GM12878 (cell line): ENCODE measurements around the gene ELP4. TPM values are rescaled to one million over a fixed set of nuclear protein-coding genes. Genes with fewer than 3 reads are reported as not detected.

Experiments used
- ATAC-seq: fragments of 200-7000 bp; cut with Tn5 transposase; 3 replicates; pipeline ENCODE4 v1.9.1; 2020; ENCODE audit warnings: mild to moderate bottlenecking, moderate library complexity
- BruUV-seq: library from RNA; stranded (reverse); fragments of 400-500 nt; replicated peaks from 2 replicates; lab custom pipeline; 2021; lab: Mats Ljungman, UMichigan
- CTCF ChIA-PET: fragments of 300-600 bp; sonication (Branson Sonifier 250); formaldehyde crosslinking; extraction: SDS; loops from one replicate; lab custom pipeline; 2021; ENCODE audit warnings: inconsistent platforms; lab: Yijun Ruan, JAX
- POLR2A ChIA-PET: fragments of 350-600 bp; formaldehyde crosslinking; extraction: SDS; loops from one replicate; lab custom pipeline; 2021; ENCODE audit warnings: inconsistent platforms; lab: Charles Lee
- RAD21 ChIA-PET: fragments of 300-600 bp; sonication (Branson Sonifier 250); formaldehyde crosslinking; loops from one replicate; lab custom pipeline; 2023; ENCODE audit warnings: antibody characterized with exemption; ENCODE audit not compliant: unreplicated experiment; lab: Charles Lee
- SMC1A ChIA-PET: fragments of 300-600 bp; sonication (Branson Sonifier 250); formaldehyde crosslinking; loops from one replicate; lab custom pipeline; 2023; ENCODE audit not compliant: unreplicated experiment, uncharacterized antibody; lab: Charles Lee
- DNase-seq: peaks from one replicate; pipeline ENCODE4 v3.0.0-alpha.2; 2011; ENCODE audit warnings: low read depth, low spot score
- FAIRE-seq: peaks from 3 replicates; lab custom pipeline; 2011; peaks lifted over from hg19 to GRCh38; lab: Jason Lieb, UNC
- H2AFZ ChIP-seq: 2 replicates; pipeline ENCODE4 v1.6.0; 2011; ENCODE audit warnings: low read depth, low read length, control low read depth; ENCODE audit not compliant: control insufficient read depth
- H3K27ac ChIP-seq: 2 replicates; pipeline ENCODE4 v1.5.1; 2011; ENCODE audit warnings: control low read depth; ENCODE audit not compliant: control insufficient read depth, insufficient read depth
- H3K27me3 ChIP-seq, 2 experiments: replicated peaks in 1 of 2; 2 replicates each; pipeline versions ENCODE4 v1.6.0 to v1.6.1; 2011; ENCODE audit warnings: low read length in 1 of 2; ENCODE audit not compliant: control insufficient read depth in 2 of 2, insufficient read depth in 2 of 2
- H3K36me3 ChIP-seq, 2 experiments: 2 replicates each; pipeline ENCODE4 v1.5.1; 2011; ENCODE audit warnings: low read length in 1 of 2; ENCODE audit not compliant: control insufficient read depth in 2 of 2, insufficient read depth in 2 of 2
- H3K4me1 ChIP-seq: 2 replicates; pipeline ENCODE4 v1.6.1; 2011; ENCODE audit warnings: mild to moderate bottlenecking, low read length, moderate library complexity, mixed read lengths; ENCODE audit not compliant: control insufficient read depth, insufficient read depth
- H3K4me2 ChIP-seq: 2 replicates; pipeline ENCODE4 v1.6.0; 2011; ENCODE audit warnings: control low read depth; ENCODE audit not compliant: control insufficient read depth, insufficient read depth
- H3K4me3 ChIP-seq: fragments of 200-600 bp; sonication (generic); 2 replicates; pipeline ENCODE4 v1.5.1; 2016
- H3K79me2 ChIP-seq: 2 replicates; pipeline ENCODE4 v1.6.0; 2011; ENCODE audit warnings: low read length; ENCODE audit not compliant: control insufficient read depth, insufficient read depth
- H3K9ac ChIP-seq: 2 replicates; pipeline ENCODE4 v1.8.0; 2011; ENCODE audit warnings: low read length, control low read depth, mixed read lengths; ENCODE audit not compliant: control insufficient read depth, insufficient read depth
- H3K9me3 ChIP-seq: replicated peaks from 3 replicates; pipeline ENCODE4 v1.5.1; 2011; ENCODE audit warnings: mild to moderate bottlenecking, low read length; ENCODE audit not compliant: control insufficient read depth, insufficient read depth
- H4K20me1 ChIP-seq: 2 replicates; pipeline ENCODE4 v1.6.0; 2011; ENCODE audit not compliant: control insufficient read depth, insufficient read depth
- ATF7 ChIP-seq: fragments of 450-650 bp; IDR thresholded peaks from 2 replicates; pipeline ENCODE4 v1.6.1; 2016; ENCODE audit warnings: low read depth, mild to moderate bottlenecking
- BMI1 ChIP-seq: fragments of 450-650 bp; IDR thresholded peaks from 2 replicates; pipeline ENCODE4 v1.6.1; 2016; ENCODE audit warnings: mild to moderate bottlenecking, moderate library complexity, borderline replicate concordance
- CHD1 ChIP-seq: IDR thresholded peaks from 2 replicates; pipeline ENCODE4 v1.6.1; 2012; ENCODE audit warnings: low read depth, low read length, improper control_type of control experiment
- E4F1 ChIP-seq: fragments of 450-650 bp; IDR thresholded peaks from 2 replicates; pipeline ENCODE4 v1.6.1; 2018; ENCODE audit warnings: borderline replicate concordance, mild to moderate bottlenecking; ENCODE audit not compliant: partially characterized antibody
- EGR1 ChIP-seq, 2 experiments: IDR thresholded peaks; 1 replicate in 1 of 2; 2 replicates in 1 of 2; pipeline ENCODE4 v1.6.1; 2011 to 2012; ENCODE audit warnings: low read depth in 2 of 2, low read length in 2 of 2, borderline replicate concordance in 1 of 2, mild to moderate bottlenecking in 1 of 2, moderate library complexity in 1 of 2
- EP300 ChIP-seq, 2 experiments: fragments of 150-350 bp in 1 of 2; IDR thresholded peaks; 2 replicates each; pipeline ENCODE4 v1.6.1; 2011 to 2012; ENCODE audit warnings: low read depth in 2 of 2, low read length in 2 of 2, borderline replicate concordance in 1 of 2, improper control_type of control experiment in 1 of 2, inconsistent platforms in 1 of 2; ENCODE audit not compliant: control insufficient read depth in 1 of 2
- HCFC1 ChIP-seq: fragments of 150-350 bp; IDR thresholded peaks from 2 replicates; pipeline ENCODE4 v1.6.1; 2014; ENCODE audit warnings: low read length
- KAT2A ChIP-seq: conservative IDR thresholded peaks from 2 replicates; pipeline ENCODE4 v1.6.1; 2011; ENCODE audit warnings: low read depth, low read length; ENCODE audit not compliant: control insufficient read depth
- MEF2B ChIP-seq: fragments of 450-650 bp; IDR thresholded peaks from 2 replicates; pipeline ENCODE4 v1.6.1; 2018; ENCODE audit warnings: mild to moderate bottlenecking, moderate library complexity; ENCODE audit not compliant: partially characterized antibody, poor library complexity, severe bottlenecking
- NFYB ChIP-seq: IDR thresholded peaks from 2 replicates; pipeline ENCODE4 v1.6.1; 2011; ENCODE audit warnings: low read depth, mild to moderate bottlenecking, low read length, improper control_type of control experiment, moderate library complexity; ENCODE audit not compliant: insufficient read depth
- PKNOX1 ChIP-seq: fragments of 450-650 bp; IDR thresholded peaks from 2 replicates; pipeline ENCODE4 v1.6.1; 2016; ENCODE audit warnings: mild to moderate bottlenecking
- SIN3A ChIP-seq: IDR thresholded peaks from 2 replicates; pipeline ENCODE4 v1.6.1; 2012; ENCODE audit warnings: low read depth, low read length, improper control_type of control experiment
- SMAD1 ChIP-seq: fragments of 450-650 bp; IDR thresholded peaks from 2 replicates; pipeline ENCODE4 v1.6.1; 2018; ENCODE audit warnings: mild to moderate bottlenecking, low read depth; ENCODE audit not compliant: partially characterized antibody
- SMARCA5 ChIP-seq: fragments of 450-650 bp; IDR thresholded peaks from 2 replicates; pipeline ENCODE4 v1.6.1; 2017; ENCODE audit warnings: mild to moderate bottlenecking
- SMC3 ChIP-seq: IDR thresholded peaks from 2 replicates; pipeline ENCODE4 v1.6.1; 2011; ENCODE audit warnings: low read length, improper control_type of control experiment, borderline replicate concordance
- TAF1 ChIP-seq: IDR thresholded peaks from 2 replicates; pipeline ENCODE4 v1.6.1; 2011; ENCODE audit warnings: mild to moderate bottlenecking, low read depth, low read length, borderline replicate concordance
- ZBTB33 ChIP-seq: fragments of 450-650 bp; IDR thresholded peaks from 2 replicates; pipeline ENCODE4 v1.6.1; 2017; ENCODE audit warnings: mild to moderate bottlenecking
- ZNF217 ChIP-seq: fragments of 450-650 bp; IDR thresholded peaks from 2 replicates; pipeline ENCODE4 v1.6.1; 2017; ENCODE audit warnings: antibody characterized with exemption, mild to moderate bottlenecking
- WGBS: methylation state at CpG from one replicate; pipeline ENCODE4 v1.1.6; 2016; ENCODE audit warnings: low lambda C conversion rate; ENCODE audit not compliant: insufficient replicate concordance, insufficient coverage; ENCODE audit errors: missing lambda C conversion rate; 5-methylcytosine and 5-hydroxymethylcytosine counted together
- in situ Hi-C: fragments of 300-500 bp; cut with MboI; formaldehyde crosslinking; loops from 9 replicates; pipeline ENCODE4 v1.14.3; 2018; ENCODE audit warnings: mixed read lengths
- intact Hi-C: fragments of 100-400 bp; cut with micrococcal nuclease; formaldehyde crosslinking; loops from one replicate; pipeline ENCODE4 v1.14.2; 2022; ENCODE audit not compliant: unreplicated experiment
- polyA plus RNA-seq, 11 experiments: library from polyadenylated mRNA; depleted of rRNA in 4 of 11; unstranded in 6 of 11; stranded (reverse) in 5 of 11; fragments of >200 nt; fragmentation: Nextera tagmentation in 4 of 11; fragmentation: Illumina TruSeq in 1 of 11; extraction: Ambion mirVana in 4 of 11; extraction: Trizol in 1 of 11; gene quantifications; 1 replicate in 1 of 11; 2 replicates in 10 of 11; pipeline versions ENCODE4 v1.2.1 to v1.2.3, GENCODE V29; 2011 to 2016; ENCODE audit warnings: inconsistent platforms in 2 of 11, missing spikeins in 2 of 11, low read depth in 1 of 11
- total RNA-seq, 4 experiments: library from RNA; depleted of rRNA in 3 of 4; stranded (reverse); fragments of >200 nt in 3 of 4; fragmentation: Illumina TruSeq in 1 of 4; extraction: Trizol in 1 of 4; gene quantifications; 2 replicates each; pipeline versions ENCODE4 v1.2.1 to v1.2.3, GENCODE V29; 2013 to 2021
- TF ChIP-seq, protein P1 (sequence below): IDR thresholded peaks from 2 replicates; pipeline ENCODE4 v1.6.1; 2012; ENCODE audit warnings: low read depth, low read length, improper control_type of control experiment

The ELP4 gene
- total and polyA plus RNA-seq, 10 of the 15 experiments (the other 5 are each of a cell fraction or from before 2014, with no cell fraction given) = 17.7 to 36.1 (median 27.0) TPM

DNA sequence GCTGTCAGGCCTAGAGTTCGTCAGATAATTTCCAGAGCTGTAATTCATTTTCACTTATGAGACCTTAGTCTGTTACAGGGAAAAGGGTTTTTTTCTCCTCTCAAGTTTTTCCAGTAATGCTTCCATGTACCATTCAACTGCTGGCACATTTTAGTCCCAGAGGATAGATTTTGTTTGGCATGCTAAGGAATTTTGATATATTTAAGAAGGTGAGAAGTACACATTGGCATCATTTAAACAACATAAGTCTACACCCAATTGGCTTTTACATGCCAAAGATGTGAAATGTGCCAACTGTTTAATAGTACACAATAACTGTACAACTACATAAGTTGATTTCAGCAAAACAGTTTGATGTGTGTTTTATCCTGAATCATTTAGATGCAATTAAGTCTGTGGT is 230.6 kb downstream of the ELP4 start:
- no peak for FAIRE-seq
- intact Hi-C loops = no loop called here

More for the DNA sequence above, 230.6 kb downstream of the ELP4 start:
- Histone ChIP-seq H2AFZ (no peak overlapping the region), H3K4me1 (no peaks in the 10 kb centered on the region), H3K27ac (no peak overlapping the region), H3K4me3 (no peak overlapping the region), H4K20me1 (no peaks in the 10 kb centered on the region), H3K27me3 (no peaks in the 10 kb centered on the region), H3K36me3 (no peaks in the 10 kb centered on the region), H3K9me3 (no peaks in the 10 kb centered on the region), H3K9ac (no peak overlapping the region), H3K4me2 (no peak overlapping the region), H3K79me2 (no peaks in the 10 kb centered on the region)
- POLR2A ChIA-PET = no interaction called here
- SMC1A ChIA-PET = no interaction called here
- WGBS = 89% methylated on average over 1 of the region's 1 CpG
- ATAC-seq (no peak), DNase-seq (no peak)
- TF ChIP-seq ZNF217 (no peak), E4F1 (no peak), MEF2B (no peak), KAT2A (no peak), BMI1 (no peak), SMC3 (no peak), HCFC1 (no peak), TAF1 (no peak), NFYB (no peak), CHD1 (no peak), ATF7 (no peak), SMARCA5 (no peak), SMAD1 (no peak), EGR1 (IDR thresholded peaks at IDR 0.05; ENCODE audit: borderline replicate concordance in 1 of 2, low read depth in 2 of 2, low read length in 2 of 2) (no peak), SIN3A (no peak), EP300 (IDR thresholded peaks at IDR 0.05; ENCODE audit: borderline replicate concordance in 1 of 2, control insufficient read depth in 1 of 2, low read depth in 2 of 2, low read length in 2 of 2) (no peak), PKNOX1 (no peak), ZBTB33 (no peak)
- TF ChIP-seq, protein P1, sequence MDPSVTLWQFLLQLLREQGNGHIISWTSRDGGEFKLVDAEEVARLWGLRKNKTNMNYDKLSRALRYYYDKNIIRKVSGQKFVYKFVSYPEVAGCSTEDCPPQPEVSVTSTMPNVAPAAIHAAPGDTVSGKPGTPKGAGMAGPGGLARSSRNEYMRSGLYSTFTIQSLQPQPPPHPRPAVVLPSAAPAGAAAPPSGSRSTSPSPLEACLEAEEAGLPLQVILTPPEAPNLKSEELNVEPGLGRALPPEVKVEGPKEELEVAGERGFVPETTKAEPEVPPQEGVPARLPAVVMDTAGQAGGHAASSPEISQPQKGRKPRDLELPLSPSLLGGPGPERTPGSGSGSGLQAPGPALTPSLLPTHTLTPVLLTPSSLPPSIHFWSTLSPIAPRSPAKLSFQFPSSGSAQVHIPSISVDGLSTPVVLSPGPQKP = no peak
- RAD21 ChIA-PET = no interaction called here
- in situ Hi-C loops = no loop called here
- no TSS peak for BruUV-seq
- CTCF ChIA-PET = interaction anchor here (0.8 kb wide), 1 partner anchor 22 kb away, joined by 3 read pairs; no protein-coding TSS in a partner anchor
